GM19240 (cell line): ENCODE measurements around the gene CDK5RAP3.
A peak's percentile ranks its signal among the peaks of the same experiment; 100 is the strongest.
"Not testable (repeated sequence)": the region's sequence is repeated elsewhere in the genome, so short reads cannot be mapped to it uniquely, and the experiment has no call there.

Source experiments
- DNase-seq: peaks from one replicate; pipeline ENCODE4 v3.0.0; 2011; ENCODE audit warnings: low spot score; ENCODE audit not compliant: insufficient read length

CDK5RAP3 gene

DNA sequence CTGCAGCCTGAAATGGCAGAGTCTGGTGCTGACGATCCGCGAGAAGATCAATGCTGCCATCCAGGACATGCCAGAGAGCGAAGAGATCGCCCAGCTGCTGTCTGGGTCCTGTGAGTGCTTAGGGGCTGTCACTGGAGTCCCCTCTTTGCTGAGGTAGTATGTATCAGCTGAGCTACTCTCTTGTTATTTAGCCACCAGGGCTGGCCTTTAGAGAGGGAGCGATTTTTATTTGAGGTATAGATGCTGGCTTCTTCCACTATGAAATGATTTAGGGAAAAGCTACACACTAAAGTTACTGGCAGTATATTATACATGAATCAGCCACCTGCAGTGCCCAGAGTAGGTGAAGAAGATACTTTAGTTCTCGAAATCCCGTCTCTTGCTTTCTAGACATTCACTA, 2.6 kb downstream of the CDK5RAP3 start:
- no peak for DNase-seq

DNA sequence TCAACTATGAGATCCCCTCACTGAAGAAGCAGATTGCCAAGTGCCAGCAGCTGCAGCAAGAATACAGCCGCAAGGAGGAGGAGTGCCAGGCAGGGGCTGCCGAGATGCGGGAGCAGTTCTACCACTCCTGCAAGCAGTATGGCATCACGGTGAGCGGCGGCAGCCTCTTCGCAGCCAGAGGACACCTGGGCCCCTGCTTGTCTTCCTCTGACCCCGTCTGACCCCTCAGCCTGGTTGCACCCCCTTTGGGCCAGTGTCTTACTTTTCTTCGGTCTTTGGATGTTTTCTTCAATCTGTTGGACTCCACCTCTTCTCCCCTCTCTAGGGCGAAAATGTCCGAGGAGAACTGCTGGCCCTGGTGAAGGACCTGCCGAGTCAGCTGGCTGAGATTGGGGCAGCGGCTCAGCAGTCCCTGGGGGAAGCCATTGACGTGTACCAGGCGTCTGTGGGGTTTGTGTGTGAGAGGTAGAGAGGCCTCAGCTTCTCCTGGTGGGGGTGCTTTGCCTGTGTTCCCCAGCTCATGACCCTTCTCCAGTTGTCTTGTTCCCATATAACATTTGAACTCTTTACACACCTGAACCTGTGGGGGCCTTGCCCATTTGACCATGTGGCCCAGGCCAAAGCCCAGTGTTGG, 4.4 kb downstream of the CDK5RAP3 start:
- DNase-seq: no peak

DNA sequence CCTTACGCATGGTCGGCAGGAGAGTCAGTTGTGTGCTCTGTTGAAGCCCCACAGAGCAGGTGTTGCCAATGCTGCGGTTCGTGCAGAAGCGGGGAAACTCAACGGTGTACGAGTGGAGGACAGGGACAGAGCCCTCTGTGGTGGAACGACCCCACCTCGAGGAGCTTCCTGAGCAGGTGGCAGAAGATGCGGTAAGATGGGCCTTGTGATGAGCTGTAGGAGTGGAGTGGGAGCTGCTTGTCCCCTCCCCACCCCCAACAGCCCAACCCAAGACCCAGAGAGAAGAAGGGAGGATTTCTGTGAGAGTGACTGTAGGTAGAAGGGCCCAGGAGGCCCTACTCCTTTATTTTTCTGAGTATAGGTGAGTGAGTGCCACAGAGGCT, 4.9 kb downstream of the CDK5RAP3 start:
- no peak for DNase-seq

DNA sequence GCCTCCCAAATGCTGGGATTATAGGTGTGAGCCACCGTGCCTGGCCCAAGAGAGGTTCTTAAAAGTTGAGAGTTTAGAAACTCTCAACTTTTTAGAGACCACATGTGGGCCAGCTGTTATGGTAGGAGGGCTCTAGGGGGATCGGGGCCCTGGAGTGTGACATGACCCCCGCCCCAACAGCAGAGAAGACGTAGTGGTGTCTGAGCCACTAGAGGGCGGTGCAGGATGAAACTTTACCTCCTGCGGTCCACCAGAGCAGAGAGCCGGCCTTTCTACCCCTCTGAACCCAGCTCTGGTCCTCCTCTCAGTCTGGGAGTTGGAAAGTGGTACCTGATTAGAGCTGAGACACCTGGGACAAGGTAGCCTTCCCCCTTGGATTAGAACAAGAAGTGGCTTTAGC, 7.4 kb downstream of the CDK5RAP3 start:
- peak; percentile 76 for DNase-seq

DNA sequence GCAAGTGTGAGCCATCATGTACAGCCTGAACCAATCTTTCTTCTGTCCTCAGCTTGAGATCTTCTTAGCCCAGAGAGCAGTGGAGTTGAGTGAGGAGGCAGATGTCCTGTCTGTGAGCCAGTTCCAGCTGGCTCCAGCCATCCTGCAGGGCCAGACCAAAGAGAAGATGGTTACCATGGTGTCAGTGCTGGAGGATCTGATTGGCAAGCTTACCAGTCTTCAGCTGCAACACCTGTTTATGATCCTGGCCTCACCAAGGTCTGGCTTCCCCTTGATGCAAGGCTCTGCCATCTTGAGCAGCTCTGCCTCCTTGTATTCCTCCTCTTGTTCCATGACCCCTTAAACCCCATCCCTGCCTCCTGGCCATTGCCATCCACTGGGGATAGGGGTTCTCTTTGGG, 9.6 kb downstream of the CDK5RAP3 start:
- DNase-seq: no peak

DNA sequence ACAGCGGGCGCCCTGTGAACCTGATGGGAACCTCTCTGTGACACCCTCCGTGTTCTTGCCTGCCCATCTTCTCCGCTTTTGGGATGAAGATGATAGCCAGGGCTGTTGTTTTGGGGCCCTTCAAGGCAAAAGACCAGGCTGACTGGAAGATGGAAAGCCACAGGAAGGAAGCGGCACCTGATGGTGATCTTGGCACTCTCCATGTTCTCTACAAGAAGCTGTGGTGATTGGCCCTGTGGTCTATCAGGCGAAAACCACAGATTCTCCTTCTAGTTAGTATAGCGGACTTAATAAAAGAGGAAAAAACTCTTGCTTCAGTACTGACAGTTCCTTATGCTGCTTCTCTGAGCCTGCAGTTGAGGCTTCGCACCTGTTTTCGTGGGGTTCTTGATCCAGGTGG, 10.5 kb downstream of the CDK5RAP3 start:
- DNase-seq: no peak

DNA sequence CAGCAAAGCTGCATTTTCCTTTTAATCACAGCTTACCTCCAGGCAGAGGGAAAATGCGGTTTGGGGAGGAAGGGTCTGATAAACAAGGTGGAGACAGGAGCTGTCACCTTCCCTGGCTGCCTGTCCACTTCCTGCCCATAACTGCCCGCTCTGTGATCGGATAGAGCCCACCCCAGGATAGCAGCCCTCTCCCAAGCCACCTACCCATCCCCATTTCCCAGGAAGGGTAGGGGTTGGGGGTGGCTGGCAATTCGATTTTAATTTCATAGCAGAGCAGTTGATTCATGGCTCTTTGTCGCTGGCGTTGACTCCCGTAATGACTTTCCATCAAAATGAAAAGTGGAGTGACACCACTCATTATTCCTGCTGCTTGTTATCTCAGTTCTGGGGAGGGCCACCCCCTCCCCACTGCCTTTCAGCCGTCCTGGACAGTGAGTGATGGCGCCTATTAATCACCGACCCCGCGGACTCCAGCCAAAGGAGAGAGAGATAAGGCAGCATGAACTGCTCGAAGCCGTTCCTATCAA, 11.2 kb downstream of the CDK5RAP3 start:
- DNase-seq: no peak

DNA sequence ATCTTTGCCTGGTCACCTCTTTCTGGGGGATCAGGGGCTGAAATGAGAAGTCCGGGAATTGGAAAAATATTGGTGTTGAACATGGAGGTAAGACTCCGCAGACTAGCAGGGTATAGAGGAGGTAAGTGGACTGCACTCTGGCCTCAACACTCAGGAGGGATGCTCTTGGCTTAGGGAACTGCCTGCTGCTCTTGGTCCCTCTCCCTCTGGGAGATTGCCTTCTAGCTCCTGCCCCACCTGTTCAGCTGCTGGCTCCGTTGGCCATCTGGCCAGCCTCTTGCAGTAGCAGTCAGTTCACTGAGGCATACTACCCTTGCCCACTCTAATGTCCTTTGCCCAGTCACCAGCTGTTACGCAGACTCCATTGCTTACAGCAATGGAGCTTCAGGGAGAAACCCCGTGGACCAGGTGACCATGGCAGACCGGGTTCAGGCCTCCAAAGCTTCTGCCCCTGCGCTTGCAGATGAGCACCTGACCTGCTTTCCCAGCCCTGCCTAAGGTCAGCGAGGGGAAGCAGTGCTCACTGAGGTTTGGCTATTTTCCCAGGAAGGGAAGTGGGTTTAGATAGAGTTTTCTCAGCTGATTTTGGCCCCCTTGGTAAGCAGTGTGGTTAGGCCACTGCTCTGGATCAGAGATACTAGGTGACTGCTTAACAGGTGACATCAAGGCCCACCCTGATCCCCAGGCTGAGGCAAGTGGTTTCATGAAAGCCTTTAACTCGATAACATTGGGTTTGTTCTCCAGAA, 11.9 kb downstream of the CDK5RAP3 start:
- no peak for DNase-seq

DNA sequence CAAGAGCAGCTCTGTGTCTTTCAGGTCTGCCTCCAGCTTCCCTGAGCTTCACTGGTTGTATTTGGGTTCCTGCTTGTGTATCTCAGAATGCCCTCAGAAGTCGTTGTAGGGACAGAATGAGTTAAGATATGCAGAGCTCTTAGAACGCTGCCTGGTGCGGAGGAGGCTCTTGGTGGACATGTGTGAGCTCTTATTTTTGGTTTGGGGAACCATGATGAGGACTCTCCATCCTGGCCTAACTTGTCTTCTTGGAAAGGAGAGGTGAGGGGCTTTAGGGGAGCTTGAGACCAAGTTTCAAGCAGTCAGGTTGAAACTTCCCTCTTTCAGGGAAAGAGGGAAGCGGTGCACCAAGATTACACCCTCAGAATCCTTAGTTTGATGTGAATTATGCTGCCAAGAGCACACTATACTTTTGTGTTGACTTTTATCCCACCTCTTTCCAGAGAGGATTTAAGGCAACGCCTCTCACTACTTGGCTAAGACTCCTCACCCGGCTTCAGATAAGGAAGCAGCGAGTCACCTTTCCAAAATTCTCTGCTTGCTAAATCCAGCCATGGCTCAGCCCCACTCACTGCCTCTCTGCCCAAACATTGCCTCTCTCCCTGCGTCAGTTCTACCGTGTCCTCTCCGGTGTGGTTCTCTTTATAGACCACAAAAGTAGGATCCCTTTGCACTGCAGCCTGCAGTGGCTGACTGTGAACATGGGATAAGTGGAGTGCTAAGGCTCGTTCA, 12.7 kb downstream of the CDK5RAP3 start:
- no peak for DNase-seq

DNA sequence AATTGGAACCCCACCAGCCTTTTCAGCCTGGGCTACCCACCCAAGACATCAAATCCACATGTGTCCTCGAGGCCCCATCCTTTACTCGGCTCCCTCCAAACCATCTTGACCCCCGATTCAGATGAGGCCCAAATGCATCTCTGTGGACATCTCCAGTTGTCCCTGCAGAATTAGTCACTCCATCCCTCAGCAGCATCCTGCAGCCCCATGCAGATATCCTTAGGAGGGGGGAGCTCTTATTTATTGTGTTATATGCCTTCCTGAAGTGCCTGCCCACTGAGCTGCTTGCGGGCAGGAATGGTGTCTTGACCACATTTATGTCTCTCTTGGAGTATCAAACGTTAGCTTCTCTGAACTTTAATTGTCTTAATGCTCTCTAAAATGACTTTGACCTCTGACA, 15.6 kb downstream of the CDK5RAP3 start:
- DNase-seq: no peak

DNA sequence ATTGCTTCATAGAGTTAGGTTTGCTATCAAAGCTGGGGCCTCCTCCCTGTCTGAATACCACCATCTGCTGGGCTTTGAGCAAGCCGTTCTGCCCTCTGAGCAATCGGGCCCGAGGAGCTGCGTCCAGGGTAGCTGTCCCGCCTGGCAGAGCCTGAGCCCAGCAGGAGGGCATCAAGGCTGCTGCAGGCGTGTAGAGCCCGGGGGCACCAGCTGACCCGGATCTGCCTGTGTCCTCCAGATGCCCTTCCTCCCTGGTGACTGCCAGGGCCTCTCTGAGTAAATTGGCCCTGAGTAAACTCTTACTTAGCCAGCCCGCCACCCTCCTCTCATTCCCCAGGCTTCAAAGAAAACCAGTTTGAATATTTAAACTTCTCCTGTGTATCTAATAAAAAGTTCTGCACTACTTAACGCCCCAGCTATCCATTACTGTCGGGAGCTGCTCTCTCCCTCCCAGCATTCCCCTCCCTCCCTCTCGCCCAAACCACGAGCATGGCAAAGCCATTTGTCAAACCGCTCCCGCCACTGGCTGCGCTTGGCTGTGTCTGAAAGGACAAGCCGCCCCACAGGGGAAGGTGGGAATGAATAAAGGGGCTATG, 16.4 kb downstream of the CDK5RAP3 start:
- DNase-seq: no peak

DNA sequence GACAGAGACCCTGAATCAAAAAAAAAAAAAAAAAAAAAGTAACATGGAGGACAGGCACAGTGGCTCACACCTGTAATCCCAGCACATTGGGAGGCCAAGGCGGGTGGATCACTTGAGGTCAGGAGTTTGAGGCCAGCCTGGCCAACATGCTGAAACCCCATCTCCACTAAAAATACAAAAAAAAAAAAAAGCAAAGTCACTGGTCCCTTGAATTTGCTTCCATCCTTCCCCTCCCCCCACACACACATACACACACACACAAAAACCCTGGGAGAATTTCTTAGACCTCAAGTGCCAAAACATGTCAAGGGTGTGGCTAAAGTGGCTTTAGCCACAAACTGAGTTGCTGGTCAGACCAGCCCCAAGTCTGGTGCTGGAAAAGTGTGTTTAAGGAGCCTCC, 17.5 kb downstream of the CDK5RAP3 start:
- not testable (repeated sequence) for DNase-seq

DNA sequence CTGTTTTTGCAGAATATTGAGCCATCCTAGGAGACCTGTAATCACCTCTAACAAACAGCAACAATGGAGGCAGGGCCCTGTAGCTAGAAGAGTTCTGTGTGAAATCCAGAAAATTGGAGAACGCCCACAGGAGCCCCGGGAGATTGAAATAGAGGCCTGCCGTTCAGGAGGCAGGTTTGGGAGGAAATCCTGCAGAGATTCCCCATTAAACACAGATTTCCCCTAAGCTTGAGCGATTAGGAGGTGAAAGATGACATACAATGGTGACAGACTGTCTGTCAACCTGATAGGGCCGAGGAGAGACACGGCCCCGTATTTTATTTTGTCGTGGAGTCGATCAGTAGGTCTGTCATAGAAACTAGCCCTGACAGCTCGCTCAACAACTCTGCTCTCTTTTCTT, 18.2 kb downstream of the CDK5RAP3 start:
- no peak for DNase-seq

DNA sequence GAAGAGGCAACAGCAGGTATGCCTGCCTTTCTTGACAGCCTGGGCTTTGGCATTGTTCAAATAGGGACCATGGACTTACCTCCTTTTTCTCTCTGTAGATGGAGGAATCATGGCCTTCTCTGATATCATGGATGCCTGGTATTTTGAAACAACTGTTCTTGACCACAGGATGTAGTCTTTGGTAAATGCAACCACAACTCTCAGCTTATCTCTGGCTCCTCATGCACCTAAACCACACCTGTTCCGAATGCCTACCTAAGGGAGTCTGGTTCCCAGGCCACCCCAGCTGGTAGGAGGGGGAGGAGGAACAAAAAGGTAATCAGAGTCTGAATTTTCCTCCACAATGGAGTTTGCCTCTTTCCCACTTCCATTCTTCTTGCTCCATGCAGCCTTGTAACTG, 18.8 kb downstream of the CDK5RAP3 start:
- DNase-seq: no peak

DNA sequence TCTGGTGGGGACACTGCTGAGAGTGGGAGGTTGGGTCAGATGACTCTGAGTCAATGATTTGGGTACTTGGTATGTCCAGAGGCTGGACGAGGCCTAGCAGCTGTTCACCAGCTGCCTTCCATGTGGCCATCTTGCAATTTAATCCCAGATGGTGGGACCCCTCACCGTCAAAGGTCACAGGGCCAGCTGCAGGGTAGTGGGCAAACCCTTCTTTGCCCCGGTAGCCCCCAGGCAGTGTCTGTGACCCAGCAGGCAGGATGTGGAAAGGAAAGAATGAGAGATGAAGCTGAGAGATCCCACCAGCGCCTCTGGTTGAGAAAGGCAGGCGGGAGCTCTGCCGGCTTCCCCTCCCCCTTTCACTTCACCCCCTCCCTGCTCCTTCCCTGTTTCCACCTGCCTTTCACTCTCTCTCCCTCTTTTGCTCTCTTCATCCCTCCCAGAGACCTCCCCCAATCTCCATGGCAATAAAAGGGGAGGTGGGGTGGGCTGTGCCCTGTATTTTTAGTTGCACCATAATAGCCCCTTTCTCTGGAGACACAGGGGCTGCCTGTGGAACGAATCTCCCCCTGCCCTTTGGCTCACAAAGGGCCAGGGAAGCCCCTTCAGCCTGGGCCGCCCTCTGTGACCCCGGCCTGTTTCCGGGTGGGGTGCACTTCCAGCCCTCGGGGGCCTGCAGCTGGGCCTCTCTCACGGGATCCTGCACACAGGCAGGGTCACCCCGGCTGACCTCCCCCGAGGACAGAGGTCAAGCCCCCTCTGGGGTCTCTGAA, 20.2 kb downstream of the CDK5RAP3 start:
- DNase-seq: no peak

DNA sequence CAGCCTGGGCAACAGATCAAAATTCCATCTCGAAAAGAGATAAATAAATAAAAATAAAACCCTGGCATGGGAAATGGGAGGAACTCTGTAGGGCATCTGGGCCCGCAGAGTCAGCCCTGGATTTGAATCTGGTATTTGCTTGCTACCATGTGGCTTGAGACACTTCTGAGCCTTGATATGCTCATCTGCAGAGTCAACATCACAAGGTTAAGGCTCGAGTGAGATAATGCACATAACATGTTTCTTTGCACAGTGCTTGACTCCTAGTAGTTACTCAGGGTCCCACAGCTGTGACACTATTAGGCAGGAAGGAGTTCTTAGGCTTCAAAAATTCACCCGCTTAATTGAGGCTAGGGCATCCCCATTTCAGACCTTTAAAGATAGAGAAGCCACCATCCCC, 21.3 kb downstream of the CDK5RAP3 start:
- DNase-seq: no peak

DNA sequence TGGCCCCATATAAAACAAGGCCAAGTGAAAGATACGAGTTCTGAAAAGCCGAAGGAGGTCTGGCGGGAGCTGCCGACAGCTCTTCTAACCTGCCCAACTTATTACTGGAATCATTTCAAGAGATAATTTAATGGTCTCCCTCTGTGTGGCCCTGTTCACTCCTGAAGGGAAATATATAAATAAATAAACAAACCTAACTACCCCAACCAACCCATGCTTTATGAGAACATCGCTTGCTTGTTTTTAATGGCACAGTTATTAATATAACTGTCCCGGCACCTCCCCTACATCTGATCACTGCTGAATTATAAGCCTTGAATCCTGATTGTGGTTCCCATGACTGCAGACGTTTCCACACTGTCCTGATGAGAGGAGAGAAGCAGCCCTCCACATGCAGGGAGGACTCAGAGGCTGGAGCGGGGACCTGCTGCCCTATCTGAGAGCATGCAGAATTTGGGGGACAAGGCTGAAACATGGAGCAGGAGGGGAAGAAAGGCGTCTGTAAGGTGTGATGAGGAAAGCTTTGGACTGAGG, 22.2 kb downstream of the CDK5RAP3 start:
- no peak for DNase-seq

DNA sequence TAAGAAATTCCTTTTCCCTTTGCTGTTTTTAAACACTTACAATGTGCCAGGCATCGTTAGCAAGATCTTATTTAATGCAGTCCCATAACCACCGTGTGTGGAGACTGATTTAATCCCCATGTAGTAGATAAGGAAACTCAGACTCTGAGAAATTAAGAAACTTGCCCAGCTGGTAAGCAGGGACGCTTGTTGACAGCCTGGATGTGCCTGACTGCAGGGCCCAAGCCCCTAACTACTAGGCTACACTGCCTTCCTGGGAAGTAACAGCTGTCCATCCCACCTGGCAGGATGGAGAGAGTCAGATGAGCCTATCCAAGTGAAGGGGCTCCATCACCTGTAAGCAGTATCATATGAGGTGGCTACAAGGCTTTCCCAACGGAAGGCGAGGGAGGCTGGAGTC, 23.1 kb downstream of the CDK5RAP3 start:
- no peak for DNase-seq

DNA sequence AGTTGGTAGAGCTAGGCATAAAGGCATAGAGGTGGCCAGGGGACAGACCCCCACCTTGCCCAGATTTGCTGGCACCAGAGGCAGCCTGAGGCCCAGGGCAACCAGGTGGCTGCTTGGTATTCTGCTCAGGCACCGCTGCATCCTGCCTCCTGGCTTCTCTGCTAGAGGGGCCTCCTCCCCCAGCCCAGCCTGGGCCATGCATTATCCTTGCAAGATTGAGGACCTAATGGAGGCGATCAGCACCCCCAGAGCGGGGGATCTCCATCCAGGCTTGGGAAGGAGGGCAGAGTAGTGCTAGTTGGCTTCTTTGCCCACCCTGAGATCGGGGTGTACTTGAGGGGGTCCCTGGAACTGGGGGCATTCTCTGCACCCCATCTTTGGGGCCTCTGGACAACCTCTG, 23.8 kb downstream of the CDK5RAP3 start:
- DNase-seq: no peak

DNA sequence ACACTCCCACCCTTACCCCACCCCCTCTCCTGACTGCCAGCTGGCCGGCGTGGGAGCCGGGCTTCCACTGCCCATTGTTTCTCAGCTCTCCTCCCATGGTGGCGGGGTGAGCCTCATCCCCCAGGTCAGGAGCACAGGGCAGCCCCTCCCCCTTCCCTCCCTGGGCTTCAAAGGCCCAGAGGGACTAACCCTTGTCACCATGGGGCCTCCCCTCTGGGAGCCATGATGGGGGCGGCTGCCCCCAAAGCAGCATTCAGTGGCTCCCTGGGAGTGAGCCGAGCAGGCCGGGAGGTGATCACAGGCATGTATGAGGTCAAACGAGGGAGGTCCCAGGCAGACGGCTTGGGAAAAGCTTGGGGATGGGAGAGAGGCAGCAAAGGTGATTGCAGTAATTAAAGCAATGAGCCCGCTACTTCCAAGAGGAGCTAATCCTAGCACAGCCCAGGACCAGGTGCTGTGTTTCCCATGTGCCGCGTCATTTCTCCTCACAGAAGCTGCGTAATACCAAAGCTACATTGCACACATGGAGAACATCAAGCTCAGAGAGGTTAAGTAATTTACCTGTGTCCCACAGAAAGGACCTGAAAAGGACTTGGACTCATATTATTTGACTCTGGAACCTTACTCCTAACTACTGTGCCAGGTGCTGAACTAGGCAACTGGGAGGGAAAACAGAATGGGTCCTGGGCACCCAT, 24.5 kb downstream of the CDK5RAP3 start:
- DNase-seq: no peak
